ENCODE results near the gene FKBP11.

DNA sequence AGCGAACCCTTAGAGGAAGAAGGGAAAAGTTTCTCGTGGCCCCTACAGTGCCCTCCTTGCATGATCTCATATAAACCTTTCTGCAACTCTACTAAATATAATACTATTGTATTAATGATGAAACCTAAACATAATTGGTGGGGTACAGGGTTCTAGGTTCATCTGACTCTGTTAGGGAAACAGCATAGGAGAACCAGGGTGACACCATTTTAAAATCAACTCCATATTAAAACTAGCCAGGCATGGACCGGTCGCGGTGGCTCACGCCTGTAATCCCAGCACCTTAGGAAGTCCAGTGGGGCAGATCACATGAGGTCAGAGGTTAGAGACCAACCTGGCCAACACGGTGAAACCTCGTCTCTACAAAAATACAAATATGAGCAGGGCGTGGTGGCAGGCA, 44.6 kb downstream of the FKBP11 start:
- TF ChIP-seq, protein P1, sequence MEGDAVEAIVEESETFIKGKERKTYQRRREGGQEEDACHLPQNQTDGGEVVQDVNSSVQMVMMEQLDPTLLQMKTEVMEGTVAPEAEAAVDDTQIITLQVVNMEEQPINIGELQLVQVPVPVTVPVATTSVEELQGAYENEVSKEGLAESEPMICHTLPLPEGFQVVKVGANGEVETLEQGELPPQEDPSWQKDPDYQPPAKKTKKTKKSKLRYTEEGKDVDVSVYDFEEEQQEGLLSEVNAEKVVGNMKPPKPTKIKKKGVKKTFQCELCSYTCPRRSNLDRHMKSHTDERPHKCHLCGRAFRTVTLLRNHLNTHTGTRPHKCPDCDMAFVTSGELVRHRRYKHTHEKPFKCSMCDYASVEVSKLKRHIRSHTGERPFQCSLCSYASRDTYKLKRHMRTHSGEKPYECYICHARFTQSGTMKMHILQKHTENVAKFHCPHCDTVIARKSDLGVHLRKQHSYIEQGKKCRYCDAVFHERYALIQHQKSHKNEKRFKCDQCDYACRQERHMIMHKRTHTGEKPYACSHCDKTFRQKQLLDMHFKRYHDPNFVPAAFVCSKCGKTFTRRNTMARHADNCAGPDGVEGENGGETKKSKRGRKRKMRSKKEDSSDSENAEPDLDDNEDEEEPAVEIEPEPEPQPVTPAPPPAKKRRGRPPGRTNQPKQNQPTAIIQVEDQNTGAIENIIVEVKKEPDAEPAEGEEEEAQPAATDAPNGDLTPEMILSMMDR (IDR thresholded peaks at IDR 0.05), result no peak
- TF ChIP-seq POLR2A (IDR thresholded peaks at IDR 0.05), result no peak

All from prostate gland (tissue), 2 donors.